ENCODE results near the gene GSTM3. TPM values are rescaled to one million over a fixed set of nuclear protein-coding genes. Genes with fewer than 3 reads are reported as not detected.

GSTM3 gene
- total and polyA plus RNA-seq, 2 of the 13 experiments (the other 11 are each of a cell fraction or from before 2014, with no cell fraction given) = 127 to 142 TPM

DNA sequence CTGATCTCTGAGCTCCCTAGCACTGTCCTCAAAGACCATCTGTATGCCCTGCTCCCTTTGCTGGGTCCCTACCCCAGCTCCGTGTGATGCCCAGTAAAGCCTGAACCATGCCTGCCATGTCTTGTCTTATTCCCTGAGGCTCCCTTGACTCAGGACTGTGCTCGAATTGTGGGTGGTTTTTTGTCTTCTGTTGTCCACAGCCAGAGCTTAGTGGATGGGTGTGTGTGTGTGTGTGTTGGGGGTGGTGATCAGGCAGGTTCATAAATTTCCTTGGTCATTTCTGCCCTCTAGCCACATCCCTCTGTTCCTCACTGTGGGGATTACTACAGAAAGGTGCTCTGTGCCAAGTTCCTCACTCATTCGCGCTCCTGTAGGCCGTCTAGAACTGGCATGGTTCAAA, 23.1 kb downstream of the GSTM3 start:
- no peak overlapping the region for H2AFZ ChIP-seq (ENCODE audit: low read length)
- POLR2A ChIA-PET = no interaction called here
- H3K27ac ChIP-seq (ENCODE audit: extremely low read length, insufficient read depth, low read length) = no peak overlapping the region
- BruUV-seq (replicated peaks) = no TSS peak
- H3K4me2 ChIP-seq (ENCODE audit: low read depth, low read length) = no peak overlapping the region
- no peaks in the 10 kb centered on the region for H3K36me3 ChIP-seq (replicated peaks in 1 of 2; ENCODE audit: control insufficient read depth in 1 of 2, insufficient read depth in 2 of 2, low read length in 2 of 2)
- no peak overlapping the region for H3K9ac ChIP-seq (ENCODE audit: insufficient read depth, low read depth, low read length)
- H3K27me3 ChIP-seq (ENCODE audit: control insufficient read depth in 1 of 2, insufficient read depth in 2 of 2, low read length in 2 of 2) = peaks cover 3 to 35% of the 10 kb centered on the region in 2 experiments; a peak in 3 of 5 replicates
- no peaks in the 10 kb centered on the region for H4K20me1 ChIP-seq (ENCODE audit: insufficient read depth, low read length)
- CTCF ChIA-PET (ENCODE audit: low intra/inter-chr PET ratio, low total read pairs) = interaction anchor here (1.3 to 2.6 kb wide), 2 partner anchors 56 to 59 kb away, joined by 5 to 15 read pairs; no protein-coding TSS in a partner anchor
- no peaks in the 10 kb centered on the region for H3K79me2 ChIP-seq (ENCODE audit: insufficient read depth, low read length)
- ATAC-seq (no peak), DNase-seq (ENCODE audit: low spot score) (no peak), FAIRE-seq (no peak)
- 56% methylated on average over 5 of the region's 5 CpGs for WGBS (ENCODE audit: low lambda C conversion rate)
- in situ Hi-C loops (cut with HindIII; ENCODE audit: extremely low pct_ligation_motif_present, low pct_unique_long_range_greater_than_20kb) = loop anchor here (5.0 to 10.0 kb wide), 3 partner anchors 53 to 173 kb away; partner anchors contain the start of genes GNAI3 and GSTM2
- TF ChIP-seq, protein P1, sequence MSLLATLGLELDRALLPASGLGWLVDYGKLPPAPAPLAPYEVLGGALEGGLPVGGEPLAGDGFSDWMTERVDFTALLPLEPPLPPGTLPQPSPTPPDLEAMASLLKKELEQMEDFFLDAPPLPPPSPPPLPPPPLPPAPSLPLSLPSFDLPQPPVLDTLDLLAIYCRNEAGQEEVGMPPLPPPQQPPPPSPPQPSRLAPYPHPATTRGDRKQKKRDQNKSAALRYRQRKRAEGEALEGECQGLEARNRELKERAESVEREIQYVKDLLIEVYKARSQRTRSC (CRISPR knock-in tag; IDR thresholded peaks at IDR 0.05; ENCODE audit: low read depth) = no peak
- TF ChIP-seq NFRKB (IDR thresholded peaks at IDR 0.05) (no peak), SRSF4 (IDR thresholded peaks at IDR 0.05; ENCODE audit: low read depth, low read length, poor library complexity, severe bottlenecking) (no peak), ZNF550 (CRISPR knock-in tag; IDR thresholded peaks at IDR 0.05; ENCODE audit: borderline replicate concordance) (no peak), ZNF446 (CRISPR knock-in tag; IDR thresholded peaks at IDR 0.05) (no peak), SMAD9 (CRISPR knock-in tag; IDR thresholded peaks at IDR 0.05) (no peak), NKX3-1 (CRISPR knock-in tag; IDR thresholded peaks at IDR 0.05) (no peak), ZC3H4 (CRISPR knock-in tag; IDR thresholded peaks at IDR 0.05; ENCODE audit: borderline replicate concordance) (no peak), KAT7 (CRISPR knock-in tag; IDR thresholded peaks at IDR 0.05; ENCODE audit: borderline replicate concordance) (no peak), HDAC1 (CRISPR knock-in tag; IDR thresholded peaks at IDR 0.05) (no peak), SOX5 (CRISPR knock-in tag; IDR thresholded peaks at IDR 0.05; ENCODE audit: borderline replicate concordance) (no peak)
- TF ChIP-seq, protein P2, sequence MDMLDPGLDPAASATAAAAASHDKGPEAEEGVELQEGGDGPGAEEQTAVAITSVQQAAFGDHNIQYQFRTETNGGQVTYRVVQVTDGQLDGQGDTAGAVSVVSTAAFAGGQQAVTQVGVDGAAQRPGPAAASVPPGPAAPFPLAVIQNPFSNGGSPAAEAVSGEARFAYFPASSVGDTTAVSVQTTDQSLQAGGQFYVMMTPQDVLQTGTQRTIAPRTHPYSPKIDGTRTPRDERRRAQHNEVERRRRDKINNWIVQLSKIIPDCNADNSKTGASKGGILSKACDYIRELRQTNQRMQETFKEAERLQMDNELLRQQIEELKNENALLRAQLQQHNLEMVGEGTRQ (IDR thresholded peaks at IDR 0.05; ENCODE audit: low read depth, low read length) = no peak
- TF ChIP-seq, protein P2 (CRISPR knock-in tag; IDR thresholded peaks at IDR 0.05; ENCODE audit: borderline replicate concordance) = no peak
- TF ChIP-seq, protein P3, sequence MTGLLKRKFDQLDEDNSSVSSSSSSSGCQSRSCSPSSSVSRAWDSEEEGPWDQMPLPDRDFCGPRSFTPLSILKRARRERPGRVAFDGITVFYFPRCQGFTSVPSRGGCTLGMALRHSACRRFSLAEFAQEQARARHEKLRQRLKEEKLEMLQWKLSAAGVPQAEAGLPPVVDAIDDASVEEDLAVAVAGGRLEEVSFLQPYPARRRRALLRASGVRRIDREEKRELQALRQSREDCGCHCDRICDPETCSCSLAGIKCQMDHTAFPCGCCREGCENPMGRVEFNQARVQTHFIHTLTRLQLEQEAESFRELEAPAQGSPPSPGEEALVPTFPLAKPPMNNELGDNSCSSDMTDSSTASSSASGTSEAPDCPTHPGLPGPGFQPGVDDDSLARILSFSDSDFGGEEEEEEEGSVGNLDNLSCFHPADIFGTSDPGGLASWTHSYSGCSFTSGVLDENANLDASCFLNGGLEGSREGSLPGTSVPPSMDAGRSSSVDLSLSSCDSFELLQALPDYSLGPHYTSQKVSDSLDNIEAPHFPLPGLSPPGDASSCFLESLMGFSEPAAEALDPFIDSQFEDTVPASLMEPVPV (CRISPR knock-in tag; IDR thresholded peaks at IDR 0.05) = no peak
- TF ChIP-seq, protein P4, sequence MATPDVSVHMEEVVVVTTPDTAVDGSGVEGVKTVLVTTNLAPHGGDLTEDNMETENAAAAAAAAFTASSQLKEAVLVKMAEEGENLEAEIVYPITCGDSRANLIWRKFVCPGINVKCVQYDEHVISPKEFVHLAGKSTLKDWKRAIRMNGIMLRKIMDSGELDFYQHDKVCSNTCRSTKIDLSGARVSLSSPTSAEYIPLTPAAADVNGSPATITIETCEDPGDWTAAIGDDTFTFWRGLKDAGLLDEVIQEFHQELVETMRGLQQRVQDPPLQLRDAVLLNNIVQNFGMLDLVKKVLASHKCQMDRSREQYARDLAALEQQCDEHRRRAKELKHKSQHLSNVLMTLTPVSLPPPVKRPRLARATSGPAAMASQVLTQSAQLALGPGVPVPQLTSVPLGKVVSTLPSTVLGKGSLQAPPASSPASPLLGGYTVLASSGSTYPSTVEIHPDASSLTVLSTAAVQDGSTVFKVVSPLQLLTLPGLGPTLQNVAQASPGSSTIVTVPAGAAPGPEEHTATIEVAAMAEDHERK (CRISPR knock-in tag; IDR thresholded peaks at IDR 0.05; ENCODE audit: low read depth) = no peak
- TF ChIP-seq, protein P5, sequence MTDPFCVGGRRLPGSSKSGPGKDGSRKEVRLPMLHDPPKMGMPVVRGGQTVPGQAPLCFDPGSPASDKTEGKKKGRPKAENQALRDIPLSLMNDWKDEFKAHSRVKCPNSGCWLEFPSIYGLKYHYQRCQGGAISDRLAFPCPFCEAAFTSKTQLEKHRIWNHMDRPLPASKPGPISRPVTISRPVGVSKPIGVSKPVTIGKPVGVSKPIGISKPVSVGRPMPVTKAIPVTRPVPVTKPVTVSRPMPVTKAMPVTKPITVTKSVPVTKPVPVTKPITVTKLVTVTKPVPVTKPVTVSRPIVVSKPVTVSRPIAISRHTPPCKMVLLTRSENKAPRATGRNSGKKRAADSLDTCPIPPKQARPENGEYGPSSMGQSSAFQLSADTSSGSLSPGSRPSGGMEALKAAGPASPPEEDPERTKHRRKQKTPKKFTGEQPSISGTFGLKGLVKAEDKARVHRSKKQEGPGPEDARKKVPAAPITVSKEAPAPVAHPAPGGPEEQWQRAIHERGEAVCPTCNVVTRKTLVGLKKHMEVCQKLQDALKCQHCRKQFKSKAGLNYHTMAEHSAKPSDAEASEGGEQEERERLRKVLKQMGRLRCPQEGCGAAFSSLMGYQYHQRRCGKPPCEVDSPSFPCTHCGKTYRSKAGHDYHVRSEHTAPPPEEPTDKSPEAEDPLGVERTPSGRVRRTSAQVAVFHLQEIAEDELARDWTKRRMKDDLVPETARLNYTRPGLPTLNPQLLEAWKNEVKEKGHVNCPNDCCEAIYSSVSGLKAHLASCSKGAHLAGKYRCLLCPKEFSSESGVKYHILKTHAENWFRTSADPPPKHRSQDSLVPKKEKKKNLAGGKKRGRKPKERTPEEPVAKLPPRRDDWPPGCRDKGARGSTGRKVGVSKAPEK (CRISPR knock-in tag; IDR thresholded peaks at IDR 0.05; ENCODE audit: borderline replicate concordance) = no peak
- H3K4me3 ChIP-seq (replicated peaks in 1 of 3; ENCODE audit: insufficient read depth in 1 of 3, low read depth in 2 of 3, low read length in 3 of 3) = no peak overlapping the region
- H3K4me1 ChIP-seq (ENCODE audit: insufficient read depth, low read length) = no peaks in the 10 kb centered on the region
- H3K9me3 ChIP-seq (ENCODE audit: low read length) = no peaks in the 10 kb centered on the region
- intact Hi-C loops (cut with micrococcal nuclease; ENCODE audit: unreplicated experiment) = loop anchor here (1.0 to 10.0 kb wide), 2 partner anchors 56 to 267 kb away; partner anchors contain the start of gene AHCYL1

All from HepG2 (cell line).